Ureter (tissue), 1 donor: Measurements from ENCODE around the gene LEMD3. TPM values are rescaled to one million over a fixed set of nuclear protein-coding genes. Genes with fewer than 3 reads are reported as not detected.
"Not testable (repeated sequence)": the region's sequence is repeated elsewhere in the genome, so short reads cannot be mapped to it uniquely, and the experiment has no call there.

ENCODE experiments used
- DNase-seq: peaks from one replicate; pipeline ENCODE4 v3.0.0-alpha.2; 2020; ENCODE audit warnings: low spot score
- total RNA-seq: library from RNA; stranded (reverse); gene quantifications from one replicate; pipeline ENCODE4 v1.2.4, GENCODE V29; 2023
- donor health status: DM: yes; HTN: yes; CAD: no.

LEMD3 gene
- total RNA-seq, 1 donor from 2014 or later = 27.5 TPM

GRCh38 chr12:65279369-65280112 is 110.2 kb downstream of the LEMD3 start:
- no peak for DNase-seq

GRCh38 chr12:65280306-65280705 is 110.9 kb downstream of the LEMD3 start:
- DNase-seq = no peak

GRCh38 chr12:65282840-65283239 is 113.5 kb downstream of the LEMD3 start:
- no peak for DNase-seq

GRCh38 chr12:65285532-65285931 is 116.1 kb downstream of the LEMD3 start:
- not testable (repeated sequence) for DNase-seq

GRCh38 chr12:65287426-65287825 is 118.0 kb downstream of the LEMD3 start:
- DNase-seq = no peak

GRCh38 chr12:65292241-65292640 is 122.9 kb downstream of the LEMD3 start:
- DNase-seq = no peak

- no peak for DNase-seq
Observed at GRCh38 chr12:65293735-65294134, 124.4 kb downstream of the LEMD3 start.

GRCh38 chr12:65294641-65295262 is 125.4 kb downstream of the LEMD3 start:
- DNase-seq = no peak

- DNase-seq = no peak
Observed at GRCh38 chr12:65296508-65297265, 127.3 kb downstream of the LEMD3 start.

Other genes starting within 250 kb of the LEMD3 start
- gene WIF1, start 48.3 kb upstream of the LEMD3 start, total RNA-seq = 0.29 TPM
- 66.5 TPM for gene MSRB3, start 109.1 kb downstream of the LEMD3 start, total RNA-seq